HepG2 (cell line): ENCODE data around the gene SAMD8. TPM values are rescaled to one million over a fixed set of nuclear protein-coding genes. Genes with fewer than 3 reads are reported as not detected.
A peak's percentile ranks its signal among the peaks of the same experiment; 100 is the strongest.

Experiments
- ATAC-seq: fragments of 200-7000 bp; cut with Tn5 transposase; 3 replicates; pipeline ENCODE4 v1.9.1; 2020; ENCODE audit warnings: mild to moderate bottlenecking, moderate library complexity
- BruUV-seq: library from RNA; stranded (reverse); fragments of 400-500 nt; replicated peaks from 2 replicates; lab custom pipeline; 2021; lab: Mats Ljungman, UMichigan
- CTCF ChIA-PET: fragments of 300-600 bp; formaldehyde crosslinking; extraction: SDS; loops from one replicate; lab custom pipeline; 2021; ENCODE audit warnings: low total read pairs, inconsistent platforms, low intra/inter-chr PET ratio; lab: Yijun Ruan, JAX
- POLR2A ChIA-PET: fragments of 350-600 bp; sonication (Branson Sonifier 250); formaldehyde crosslinking; loops from one replicate; lab custom pipeline; 2020; ENCODE audit warnings: antibody characterized with exemption, inconsistent platforms; lab: Yijun Ruan, JAX
- DNase-seq: peaks from one replicate; pipeline ENCODE4 v3.0.0-alpha.2; 2015; ENCODE audit warnings: low spot score
- FAIRE-seq: peaks from 3 replicates; lab custom pipeline; 2011; peaks lifted over from hg19 to GRCh38; lab: Jason Lieb, UNC
- H2AFZ ChIP-seq: one replicate; pipeline ENCODE4 v1.6.1; 2011; ENCODE audit warnings: low read length, inconsistent platforms
- H3K27ac ChIP-seq: fragments of 300-600 bp; 3 replicates; pipeline ENCODE4 v1.8.0; 2011; ENCODE audit warnings: mixed run types, mild to moderate bottlenecking, mixed read lengths, low read length, inconsistent platforms; ENCODE audit not compliant: insufficient read depth; ENCODE audit errors: extremely low read length
- H3K27me3 ChIP-seq, 2 experiments: fragments of 200-600 bp in 1 of 2; 2 replicates in 1 of 2; 3 replicates in 1 of 2; pipeline versions ENCODE4 v1.6.0 to v1.8.0; 2011; ENCODE audit warnings: low read length in 2 of 2, mild to moderate bottlenecking in 2 of 2, moderate library complexity in 2 of 2, inconsistent platforms in 1 of 2; ENCODE audit not compliant: insufficient read depth in 2 of 2, control insufficient read depth in 1 of 2
- H3K36me3 ChIP-seq, 2 experiments: fragments of 200-600 bp in 1 of 2; replicated peaks in 1 of 2; 2 replicates in 1 of 2; 3 replicates in 1 of 2; pipeline versions ENCODE4 v1.5.1 to v1.8.0; 2011; ENCODE audit warnings: low read length in 2 of 2, inconsistent platforms in 1 of 2; ENCODE audit not compliant: insufficient read depth in 2 of 2, control insufficient read depth in 1 of 2
- H3K4me1 ChIP-seq: 2 replicates; pipeline ENCODE4 v1.5.1; 2012; ENCODE audit warnings: low read length, inconsistent platforms; ENCODE audit not compliant: insufficient read depth
- H3K4me2 ChIP-seq: 2 replicates; pipeline ENCODE4 v1.6.0; 2011; ENCODE audit warnings: low read depth, low read length, inconsistent platforms
- H3K4me3 ChIP-seq, 3 experiments: fragments of 200-600 bp in 1 of 3; sonication (generic), shearing (Covaris generic) in 1 of 3; replicated peaks in 1 of 3; 2 replicates each; pipeline ENCODE4 v1.5.1; 2011 to 2016; ENCODE audit warnings: low read length in 3 of 3, inconsistent platforms in 2 of 3, low read depth in 2 of 3, mild to moderate bottlenecking in 2 of 3, control low read depth in 1 of 3, mixed read lengths in 1 of 3; ENCODE audit not compliant: insufficient read depth in 1 of 3
- H3K79me2 ChIP-seq: one replicate; pipeline ENCODE4 v1.6.1; 2011; ENCODE audit warnings: low read length, inconsistent platforms; ENCODE audit not compliant: insufficient read depth
- H3K9ac ChIP-seq: 2 replicates; pipeline ENCODE4 v1.6.0; 2011; ENCODE audit warnings: mild to moderate bottlenecking, low read depth, low read length, inconsistent platforms; ENCODE audit not compliant: insufficient read depth
- H3K9me3 ChIP-seq: 2 replicates; pipeline ENCODE4 v1.5.1; 2012; ENCODE audit warnings: mild to moderate bottlenecking, low read length
- H4K20me1 ChIP-seq: 2 replicates; pipeline ENCODE4 v1.6.0; 2011; ENCODE audit warnings: inconsistent platforms, mild to moderate bottlenecking, low read length, moderate library complexity; ENCODE audit not compliant: insufficient read depth
- CENPX ChIP-seq: sonication (generic); formaldehyde crosslinking; IDR thresholded peaks from 2 replicates; pipeline ENCODE4 v1.9.0; 2021; ENCODE audit warnings: mild to moderate bottlenecking, missing genetic modification reagents, moderate library complexity
- CHD2 ChIP-seq: IDR thresholded peaks from 2 replicates; pipeline ENCODE4 v1.6.1; 2011; ENCODE audit warnings: low read depth, low read length, improper control_type of control experiment
- DR1 ChIP-seq: sonication (generic); formaldehyde crosslinking; IDR thresholded peaks from 2 replicates; pipeline ENCODE4 v1.8.0; 2021; ENCODE audit warnings: mild to moderate bottlenecking, missing genetic modification reagents, inconsistent platforms
- HIVEP1 ChIP-seq: sonication (generic); formaldehyde crosslinking; IDR thresholded peaks from 2 replicates; pipeline ENCODE4 v1.4.0; 2020; ENCODE audit warnings: mild to moderate bottlenecking, missing genetic modification reagents
- HMG20B ChIP-seq: conservative IDR thresholded peaks from 2 replicates; pipeline ENCODE4 v1.6.1; 2016; ENCODE audit warnings: missing genetic modification reagents, missing compliant biosample characterization
- HOXD1 ChIP-seq: sonication (generic); formaldehyde crosslinking; IDR thresholded peaks from 2 replicates; pipeline ENCODE4 v1.5.0; 2020; ENCODE audit warnings: missing genetic modification reagents
- JUNB ChIP-seq: sonication (generic); formaldehyde crosslinking; IDR thresholded peaks from 2 replicates; pipeline ENCODE4 v1.8.0; 2022; ENCODE audit warnings: missing genetic modification reagents, mild to moderate bottlenecking, borderline replicate concordance
- KDM1A ChIP-seq: IDR thresholded peaks from 2 replicates; pipeline ENCODE4 v1.6.1; 2016; ENCODE audit warnings: missing compliant biosample characterization
- LCORL ChIP-seq, 2 experiments: fragments of 450-650 bp in 1 of 2; sonication (generic) in 1 of 2; formaldehyde crosslinking in 1 of 2; IDR thresholded peaks; 2 replicates each; pipeline versions ENCODE4 v1.5.0 to v1.6.1; 2017 to 2020; ENCODE audit warnings: antibody characterized with exemption in 1 of 2, missing genetic modification reagents in 1 of 2
- NR2F1 ChIP-seq, 2 experiments: fragments of 450-650 bp in 1 of 2; formaldehyde crosslinking in 1 of 2; IDR thresholded peaks; 2 replicates each; pipeline versions ENCODE4 v1.5.0 to v1.6.1; 2016 to 2020; ENCODE audit warnings: mild to moderate bottlenecking in 1 of 2, missing compliant biosample characterization in 1 of 2, missing genetic modification reagents in 1 of 2, moderate library complexity in 1 of 2
- TBX2 ChIP-seq: sonication (generic); formaldehyde crosslinking; IDR thresholded peaks from 2 replicates; pipeline ENCODE4 v1.5.0; 2020; ENCODE audit warnings: missing genetic modification reagents, mild to moderate bottlenecking, borderline replicate concordance
- ZBTB3 ChIP-seq: sonication (generic); formaldehyde crosslinking; IDR thresholded peaks from 2 replicates; pipeline ENCODE4 v1.4.0; 2020; ENCODE audit warnings: low read depth, mild to moderate bottlenecking, moderate library complexity, missing genetic modification reagents, borderline replicate concordance
- ZFY ChIP-seq: sonication (generic); formaldehyde crosslinking; IDR thresholded peaks from 2 replicates; pipeline ENCODE4 v1.4.0; 2020; ENCODE audit warnings: missing genetic modification reagents
- ZNF235 ChIP-seq: sonication (generic); formaldehyde crosslinking; IDR thresholded peaks from 2 replicates; pipeline ENCODE4 v1.8.1; 2023; ENCODE audit warnings: mild to moderate bottlenecking, missing genetic modification reagents, borderline replicate concordance
- ZNF317 ChIP-seq: sonication (generic); formaldehyde crosslinking; IDR thresholded peaks from 2 replicates; pipeline ENCODE4 v1.5.0; 2020; ENCODE audit warnings: mild to moderate bottlenecking, missing genetic modification reagents
- ZNF792 ChIP-seq: IDR thresholded peaks from 2 replicates; pipeline ENCODE4 v1.6.1; 2016
- WGBS: methylation state at CpG from one replicate; pipeline ENCODE4 v1.1.6; 2017; ENCODE audit warnings: low lambda C conversion rate; 5-methylcytosine and 5-hydroxymethylcytosine counted together
- in situ Hi-C: cut with HindIII; loops from 2 replicates; pipeline ENCODE4 v1.10.0; 2017; ENCODE audit warnings: low pct_unique_long_range_greater_than_20kb; ENCODE audit not compliant: extremely low pct_ligation_motif_present
- intact Hi-C: fragments of 100-400 bp; cut with micrococcal nuclease; formaldehyde crosslinking; loops from one replicate; pipeline ENCODE4 v1.10.0; 2022; ENCODE audit not compliant: unreplicated experiment
- polyA plus RNA-seq, 8 experiments: library from polyadenylated mRNA; depleted of rRNA in 3 of 8; stranded (reverse) in 7 of 8; unstranded in 1 of 8; fragments of >200 nt; fragmentation: Illumina TruSeq in 4 of 8; extraction: Trizol in 4 of 8; gene quantifications; 2 replicates each; pipeline versions ENCODE4 v1.2.1 to v1.2.3, GENCODE V29; 2011 to 2016; ENCODE audit warnings: low read depth in 4 of 8, missing spikeins in 1 of 8, mixed read lengths in 1 of 8; ENCODE audit not compliant: insufficient read depth in 1 of 8
- total RNA-seq, 5 experiments: library from RNA; depleted of rRNA; stranded (reverse); fragments of >200 nt; fragmentation: Illumina TruSeq; extraction: Trizol; gene quantifications; 2 replicates each; pipeline ENCODE4 v1.2.3, GENCODE V29; 2016; ENCODE audit warnings: low read depth in 1 of 5
- TF ChIP-seq, protein P1 (sequence below): sonication (generic); formaldehyde crosslinking; IDR thresholded peaks from 2 replicates; pipeline ENCODE4 v1.4.0; 2020; ENCODE audit warnings: missing genetic modification reagents, borderline replicate concordance
- TF ChIP-seq, protein P2 (sequence below): sonication (generic); formaldehyde crosslinking; IDR thresholded peaks from 2 replicates; pipeline ENCODE4 v1.4.0; 2020; ENCODE audit warnings: missing genetic modification reagents, borderline replicate concordance

SAMD8 gene
- total and polyA plus RNA-seq, 2 of the 13 experiments (the other 11 are each of a cell fraction or from before 2014, with no cell fraction given), result 10.4 to 13.2 TPM

DNA sequence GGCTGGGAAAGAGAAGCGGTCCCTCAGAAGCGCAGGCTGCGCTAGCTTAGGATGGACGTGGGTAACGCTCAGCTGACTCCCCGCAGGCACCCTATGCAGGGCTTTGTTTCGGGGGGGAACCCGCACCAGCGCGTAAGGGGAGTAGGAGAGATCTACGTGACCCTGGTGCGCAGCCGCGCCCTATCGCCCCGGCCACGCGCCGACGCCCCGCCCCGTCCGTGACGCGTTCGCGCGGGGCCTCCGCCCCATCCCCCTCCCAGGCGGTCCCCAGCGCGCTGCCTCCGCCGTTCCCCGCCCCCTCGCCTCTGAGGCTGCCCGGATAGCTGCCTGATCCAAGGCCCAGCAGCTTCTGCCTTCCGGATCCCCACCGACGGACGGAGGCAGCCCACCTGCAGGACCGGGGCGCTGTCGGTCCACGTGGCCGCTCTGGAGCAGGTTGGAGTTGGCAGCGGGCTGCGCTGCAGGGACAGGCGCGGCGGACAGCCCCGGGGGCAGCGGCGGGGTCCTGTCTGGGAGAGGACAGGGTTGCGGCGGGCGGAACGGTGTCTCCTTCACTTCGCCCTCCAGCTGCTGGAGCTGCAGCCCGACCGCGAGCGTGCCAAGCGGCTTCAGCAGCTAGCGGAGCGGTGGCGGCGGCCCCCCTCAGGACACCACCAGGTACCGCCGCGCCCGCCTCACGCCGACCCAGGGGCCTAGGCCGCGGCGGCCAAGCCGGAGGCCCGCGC, 99.0 kb downstream of the SAMD8 start, which contains the start of gene VDAC2:
TSS of gene VDAC2 (plus strand) at position 515 of the 725 bp plus-strand sequence. CDS start 363 bp downstream, outside the sequence.
- Histone ChIP-seq H2AFZ (no peak within 1 kb of the TSS), H3K36me3 (peaks cover 0 to 25% of the 10 kb centered on the region in 2 experiments; a peak in 4 of 5 replicates), H3K4me2 (peak within 1 kb of the TSS; percentile 88), H3K27me3 (no peaks in the 10 kb centered on the region; a peak in 1 of 5 replicates), H3K79me2 (peaks cover 40% of the 10 kb centered on the region), H4K20me1 (peaks cover 12% of the 10 kb centered on the region), H3K27ac (peak within 1 kb of the TSS; percentile 91), H3K9me3 (no peaks in the 10 kb centered on the region), H3K9ac (peak within 1 kb of the TSS; percentile 96), H3K4me1 (peaks cover 69% of the 10 kb centered on the region), H3K4me3 (peak within 1 kb of the TSS; percentile 80 to 91 (median 90))
- in situ Hi-C loops, result no loop called here
- ChIA-PET POLR2A (interaction anchor here (0.6 to 4.8 kb wide), 16 partner anchors 8 to 1032 kb away, joined by 3 to 55 read pairs (median 6); partner anchors contain the start of genes COMTD1 and SAMD8), CTCF (no interaction called here)
- 4% methylated on average over 18 of the region's 80 CpGs for WGBS
- ATAC-seq (peak; percentile 87), DNase-seq (peak; percentile 73), FAIRE-seq (no peak)
- intact Hi-C loops, result loop anchor here (1.0 to 2.0 kb wide), 2 partner anchors 14 to 42 kb away; no protein-coding TSS in a partner anchor
- BruUV-seq, result no TSS peak
- 0 out of 2 replicates have a peak, but pooled peaks have one; percentile 11 for TF ChIP-seq ZNF317
- no peak for TF ChIP-seq JUNB (CRISPR knock-in tag)
- peak; percentile 84 for TF ChIP-seq ZBTB3 (CRISPR knock-in tag)
- 0 out of 2 replicates have a peak, but pooled peaks have one; percentile 39 for TF ChIP-seq ZNF235 (CRISPR knock-in tag)
- TF ChIP-seq DR1, result peak; percentile 72
- TF ChIP-seq HIVEP1 (CRISPR knock-in tag), result peak; percentile 64; the same call in 1 of the 2 replicates
- peak; percentile 78; the same call in 1 of the 2 replicates for TF ChIP-seq TBX2 (CRISPR knock-in tag)
- TF ChIP-seq, protein P1, sequence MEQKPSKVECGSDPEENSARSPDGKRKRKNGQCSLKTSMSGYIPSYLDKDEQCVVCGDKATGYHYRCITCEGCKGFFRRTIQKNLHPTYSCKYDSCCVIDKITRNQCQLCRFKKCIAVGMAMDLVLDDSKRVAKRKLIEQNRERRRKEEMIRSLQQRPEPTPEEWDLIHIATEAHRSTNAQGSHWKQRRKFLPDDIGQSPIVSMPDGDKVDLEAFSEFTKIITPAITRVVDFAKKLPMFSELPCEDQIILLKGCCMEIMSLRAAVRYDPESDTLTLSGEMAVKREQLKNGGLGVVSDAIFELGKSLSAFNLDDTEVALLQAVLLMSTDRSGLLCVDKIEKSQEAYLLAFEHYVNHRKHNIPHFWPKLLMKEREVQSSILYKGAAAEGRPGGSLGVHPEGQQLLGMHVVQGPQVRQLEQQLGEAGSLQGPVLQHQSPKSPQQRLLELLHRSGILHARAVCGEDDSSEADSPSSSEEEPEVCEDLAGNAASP, result peak; percentile 21; the same call in 1 of the 2 replicates
- no peak for TF ChIP-seq KDM1A (CRISPR knock-in tag)
- TF ChIP-seq LCORL (IDR thresholded peaks at IDR 0.05), result peak; percentile 54; the same call in 1 of the 2 replicates
- TF ChIP-seq LCORL (CRISPR knock-in tag; IDR thresholded peaks at IDR 0.05), result no peak; the same call in 1 of the 2 replicates
- TF ChIP-seq ZNF792 (CRISPR knock-in tag), result peak; percentile 57; the same call in 1 of the 2 replicates
- peak; percentile 96 for TF ChIP-seq ZFY (CRISPR knock-in tag)
- no peak for TF ChIP-seq CENPX (CRISPR knock-in tag)
- TF ChIP-seq, protein P2, sequence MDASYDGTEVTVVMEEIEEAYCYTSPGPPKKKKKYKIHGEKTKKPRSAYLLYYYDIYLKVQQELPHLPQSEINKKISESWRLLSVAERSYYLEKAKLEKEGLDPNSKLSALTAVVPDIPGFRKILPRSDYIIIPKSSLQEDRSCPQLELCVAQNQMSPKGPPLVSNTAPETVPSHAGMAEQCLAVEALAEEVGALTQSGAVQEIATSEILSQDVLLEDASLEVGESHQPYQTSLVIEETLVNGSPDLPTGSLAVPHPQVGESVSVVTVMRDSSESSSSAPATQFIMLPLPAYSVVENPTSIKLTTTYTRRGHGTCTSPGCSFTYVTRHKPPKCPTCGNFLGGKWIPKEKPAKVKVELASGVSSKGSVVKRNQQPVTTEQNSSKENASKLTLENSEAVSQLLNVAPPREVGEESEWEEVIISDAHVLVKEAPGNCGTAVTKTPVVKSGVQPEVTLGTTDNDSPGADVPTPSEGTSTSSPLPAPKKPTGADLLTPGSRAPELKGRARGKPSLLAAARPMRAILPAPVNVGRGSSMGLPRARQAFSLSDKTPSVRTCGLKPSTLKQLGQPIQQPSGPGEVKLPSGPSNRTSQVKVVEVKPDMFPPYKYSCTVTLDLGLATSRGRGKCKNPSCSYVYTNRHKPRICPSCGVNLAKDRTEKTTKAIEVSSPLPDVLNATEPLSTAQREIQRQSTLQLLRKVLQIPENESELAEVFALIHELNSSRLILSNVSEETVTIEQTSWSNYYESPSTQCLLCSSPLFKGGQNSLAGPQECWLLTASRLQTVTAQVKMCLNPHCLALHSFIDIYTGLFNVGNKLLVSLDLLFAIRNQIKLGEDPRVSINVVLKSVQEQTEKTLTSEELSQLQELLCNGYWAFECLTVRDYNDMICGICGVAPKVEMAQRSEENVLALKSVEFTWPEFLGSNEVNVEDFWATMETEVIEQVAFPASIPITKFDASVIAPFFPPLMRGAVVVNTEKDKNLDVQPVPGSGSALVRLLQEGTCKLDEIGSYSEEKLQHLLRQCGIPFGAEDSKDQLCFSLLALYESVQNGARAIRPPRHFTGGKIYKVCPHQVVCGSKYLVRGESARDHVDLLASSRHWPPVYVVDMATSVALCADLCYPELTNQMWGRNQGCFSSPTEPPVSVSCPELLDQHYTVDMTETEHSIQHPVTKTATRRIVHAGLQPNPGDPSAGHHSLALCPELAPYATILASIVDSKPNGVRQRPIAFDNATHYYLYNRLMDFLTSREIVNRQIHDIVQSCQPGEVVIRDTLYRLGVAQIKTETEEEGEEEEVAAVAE, result peak; percentile 17; the same call in 1 of the 2 replicates
- peak; percentile 58; the same call in 1 of the 2 replicates for TF ChIP-seq HOXD1 (CRISPR knock-in tag)
- TF ChIP-seq CHD2, result peak; percentile 77; the same call in 1 of the 2 replicates
- TF ChIP-seq NR2F1 (CRISPR knock-in tag; IDR thresholded peaks at IDR 0.05), result peak in 1 of 2 experiments; percentile 15; a peak in 2 of 4 replicates
- no peak for TF ChIP-seq HMG20B (CRISPR knock-in tag)
